ENCODE measurements around the gene CNTN4. TPM values are rescaled to one million over a fixed set of nuclear protein-coding genes. Genes with fewer than 3 reads are reported as not detected.
A peak's percentile ranks its signal among the peaks of the same experiment; 100 is the strongest.

Gene CNTN4
- total RNA-seq, 1 donor from 2014 or later = 22.1 TPM

DNA sequence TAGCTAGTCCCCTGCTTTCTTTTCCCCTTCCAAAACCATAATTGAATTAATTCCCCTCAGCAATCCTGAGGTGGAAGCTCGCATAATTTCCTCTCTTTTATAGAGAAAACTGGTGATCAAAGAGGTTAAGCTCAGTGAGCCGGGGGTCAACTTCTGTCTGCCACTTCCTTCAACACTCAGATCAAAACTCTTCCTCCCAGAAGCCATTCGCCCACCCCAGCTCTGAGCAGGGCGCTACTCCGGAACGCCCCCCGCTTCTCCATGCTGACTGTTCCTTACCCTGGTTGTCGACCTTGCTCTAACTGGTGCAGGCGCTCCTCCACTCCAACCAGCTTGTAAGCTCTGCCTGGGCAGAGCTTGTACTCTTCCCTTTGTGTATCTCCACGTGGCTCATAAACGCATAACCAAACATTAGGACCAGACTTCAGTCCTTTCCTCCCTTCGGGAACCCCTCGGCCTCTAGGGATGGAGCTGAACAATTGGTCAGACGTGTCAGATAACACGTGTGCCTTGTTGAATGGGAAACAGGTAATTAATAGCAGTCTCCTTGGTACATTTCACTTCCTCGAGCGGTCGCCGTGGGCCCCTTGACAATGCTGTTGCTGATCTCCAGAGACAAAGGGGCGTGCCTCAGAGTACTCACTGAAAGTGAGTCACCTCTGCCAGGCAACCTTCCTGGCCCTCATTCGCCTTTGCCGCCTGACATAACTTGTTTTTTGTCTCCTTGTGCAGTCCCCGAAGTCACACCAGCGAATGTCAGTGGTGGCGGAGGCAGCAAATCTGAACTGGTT, 939.7 kb downstream of the CNTN4 start:
- no peak for DNase-seq (ENCODE audit: extremely low spot score in 2 of 2)
- H3K9me3 ChIP-seq = no peaks in the 10 kb centered on the region
- peaks cover 0 to 4% of the 10 kb centered on the region in 2 donors for H3K36me3 ChIP-seq
- peak in 1 of 2 donors; percentile 55 for TF ChIP-seq POLR2AphosphoS5 (IDR thresholded peaks at IDR 0.05; ENCODE audit: insufficient read depth in 1 of 2, low read depth in 1 of 2)
- TF ChIP-seq, protein P1, sequence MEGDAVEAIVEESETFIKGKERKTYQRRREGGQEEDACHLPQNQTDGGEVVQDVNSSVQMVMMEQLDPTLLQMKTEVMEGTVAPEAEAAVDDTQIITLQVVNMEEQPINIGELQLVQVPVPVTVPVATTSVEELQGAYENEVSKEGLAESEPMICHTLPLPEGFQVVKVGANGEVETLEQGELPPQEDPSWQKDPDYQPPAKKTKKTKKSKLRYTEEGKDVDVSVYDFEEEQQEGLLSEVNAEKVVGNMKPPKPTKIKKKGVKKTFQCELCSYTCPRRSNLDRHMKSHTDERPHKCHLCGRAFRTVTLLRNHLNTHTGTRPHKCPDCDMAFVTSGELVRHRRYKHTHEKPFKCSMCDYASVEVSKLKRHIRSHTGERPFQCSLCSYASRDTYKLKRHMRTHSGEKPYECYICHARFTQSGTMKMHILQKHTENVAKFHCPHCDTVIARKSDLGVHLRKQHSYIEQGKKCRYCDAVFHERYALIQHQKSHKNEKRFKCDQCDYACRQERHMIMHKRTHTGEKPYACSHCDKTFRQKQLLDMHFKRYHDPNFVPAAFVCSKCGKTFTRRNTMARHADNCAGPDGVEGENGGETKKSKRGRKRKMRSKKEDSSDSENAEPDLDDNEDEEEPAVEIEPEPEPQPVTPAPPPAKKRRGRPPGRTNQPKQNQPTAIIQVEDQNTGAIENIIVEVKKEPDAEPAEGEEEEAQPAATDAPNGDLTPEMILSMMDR (IDR thresholded peaks at IDR 0.05) = no peak
- no peak for TF ChIP-seq POLR2A (IDR thresholded peaks at IDR 0.05)
- intact Hi-C loops (cut with DNase I) = no loop called here
- H3K4me3 ChIP-seq = peak overlapping the region in 1 of 2 donors; percentile 15
- H3K27me3 ChIP-seq = no peaks in the 10 kb centered on the region
- no peak overlapping the region for H3K27ac ChIP-seq
- H3K4me1 ChIP-seq = no peaks in the 10 kb centered on the region

DNA sequence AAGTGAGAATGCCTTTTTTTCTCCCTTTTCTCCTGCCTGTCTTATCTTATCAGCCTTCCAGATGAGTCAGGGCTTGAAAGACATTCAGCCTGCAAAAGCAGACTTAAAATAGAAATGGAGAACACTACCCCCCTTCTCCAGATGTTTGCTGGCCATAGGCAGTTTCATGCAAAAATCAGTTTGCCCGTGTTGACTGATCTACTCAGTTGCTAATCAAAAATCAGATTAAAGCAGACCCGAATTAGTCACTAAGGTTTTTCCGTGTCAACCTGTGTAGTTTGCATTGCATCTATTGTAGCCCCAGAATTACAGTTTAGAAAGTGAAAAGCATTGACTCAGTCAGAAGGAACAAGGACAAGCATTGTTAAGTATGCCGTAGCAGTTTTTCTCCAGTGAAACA, 955.3 kb downstream of the CNTN4 start:
- intact Hi-C loops (cut with DNase I) = no loop called here
- Histone ChIP-seq H3K4me1 (no peaks in the 10 kb centered on the region), H3K4me3 (no peak overlapping the region), H3K27ac (no peak overlapping the region), H3K9me3 (no peaks in the 10 kb centered on the region), H3K36me3 (no peaks in the 10 kb centered on the region), H3K27me3 (no peaks in the 10 kb centered on the region)
- no peak for TF ChIP-seq POLR2AphosphoS5 (IDR thresholded peaks at IDR 0.05; ENCODE audit: insufficient read depth in 1 of 2, low read depth in 1 of 2)
- TF ChIP-seq, protein P1 (IDR thresholded peaks at IDR 0.05) = no peak
- TF ChIP-seq POLR2A (IDR thresholded peaks at IDR 0.05) = no peak
- no peak for DNase-seq (ENCODE audit: extremely low spot score in 2 of 2)

DNA sequence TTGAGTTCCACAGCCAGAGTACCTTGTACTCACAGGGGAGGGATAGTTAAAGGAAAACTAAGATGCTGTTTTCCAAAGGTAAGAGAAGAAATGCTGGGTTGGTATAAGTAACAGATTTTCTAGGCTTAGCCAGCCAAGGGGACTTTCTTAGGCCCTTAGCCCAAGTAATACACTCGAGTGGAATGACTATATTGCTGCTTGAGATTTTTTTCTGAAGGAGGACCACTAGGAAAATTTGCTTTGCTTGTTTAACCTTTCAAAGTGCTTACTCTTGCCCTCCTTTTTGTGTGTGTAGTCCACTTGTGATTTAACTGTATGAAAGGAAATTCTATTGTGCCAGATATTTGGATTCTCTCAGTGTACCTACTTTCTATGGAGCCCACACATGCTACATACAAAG, 961.0 kb downstream of the CNTN4 start:
- H3K9me3 ChIP-seq = no peaks in the 10 kb centered on the region
- intact Hi-C loops (cut with DNase I) = no loop called here
- H3K27ac ChIP-seq = no peak overlapping the region
- H3K4me3 ChIP-seq = no peak overlapping the region
- no peak for TF ChIP-seq POLR2A (IDR thresholded peaks at IDR 0.05)
- TF ChIP-seq, protein P1 (IDR thresholded peaks at IDR 0.05) = no peak
- TF ChIP-seq POLR2AphosphoS5 (IDR thresholded peaks at IDR 0.05; ENCODE audit: insufficient read depth in 1 of 2, low read depth in 1 of 2) = no peak
- H3K36me3 ChIP-seq = no peaks in the 10 kb centered on the region
- no peaks in the 10 kb centered on the region for H3K4me1 ChIP-seq
- H3K27me3 ChIP-seq = no peaks in the 10 kb centered on the region
- DNase-seq (ENCODE audit: extremely low spot score in 2 of 2) = no peak

DNA sequence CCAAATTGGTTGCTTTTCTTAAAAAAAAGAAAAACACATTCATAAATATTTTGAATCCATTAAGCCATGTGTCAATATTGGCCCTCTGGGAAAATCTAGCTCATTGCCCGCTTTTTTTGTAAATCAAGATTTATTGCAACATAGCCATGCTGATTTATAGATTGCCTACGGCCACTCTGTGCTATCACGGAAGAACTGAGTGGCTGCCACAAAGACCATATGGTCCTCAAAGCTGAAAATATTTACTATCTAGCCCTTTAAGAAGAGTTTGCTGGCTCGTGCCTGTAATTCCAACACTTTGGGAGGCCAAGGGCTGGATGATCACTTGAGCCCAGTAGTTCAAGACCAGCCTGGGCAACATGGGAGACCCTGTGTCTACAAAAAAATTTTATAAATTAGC, 965.6 kb downstream of the CNTN4 start:
- no peaks in the 10 kb centered on the region for H3K9me3 ChIP-seq
- H3K4me1 ChIP-seq = no peaks in the 10 kb centered on the region
- no peak for DNase-seq (ENCODE audit: extremely low spot score in 2 of 2)
- no peak overlapping the region for H3K27ac ChIP-seq
- intact Hi-C loops (cut with DNase I) = no loop called here
- H3K4me3 ChIP-seq = no peak overlapping the region
- H3K36me3 ChIP-seq = no peaks in the 10 kb centered on the region
- no peaks in the 10 kb centered on the region for H3K27me3 ChIP-seq
- TF ChIP-seq POLR2A (IDR thresholded peaks at IDR 0.05) (no peak), POLR2AphosphoS5 (IDR thresholded peaks at IDR 0.05; ENCODE audit: insufficient read depth in 1 of 2, low read depth in 1 of 2) (no peak)
- TF ChIP-seq, protein P1 (IDR thresholded peaks at IDR 0.05) = no peak

DNA sequence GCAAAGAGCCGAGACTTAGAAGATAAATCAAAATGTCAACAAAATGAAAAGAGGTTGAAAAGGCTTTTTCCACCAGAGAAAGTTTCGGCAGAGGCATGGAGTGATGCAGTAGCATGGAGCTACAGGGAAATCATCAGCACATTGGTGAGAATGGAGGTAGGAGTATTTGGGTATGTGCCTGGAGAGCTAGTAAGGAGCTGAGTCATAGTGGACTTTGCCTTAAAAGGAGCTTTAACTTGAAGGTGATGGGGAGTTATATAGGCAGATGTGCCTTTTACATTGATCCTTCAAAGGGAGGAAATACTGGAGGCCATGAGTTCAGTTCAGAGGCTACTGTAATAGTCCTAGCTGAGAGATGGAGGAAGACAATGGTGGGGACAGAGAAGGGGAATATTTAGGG, 967.2 kb downstream of the CNTN4 start:
- no peaks in the 10 kb centered on the region for H3K4me1 ChIP-seq
- no peak for DNase-seq (ENCODE audit: extremely low spot score in 2 of 2)
- H3K9me3 ChIP-seq = no peaks in the 10 kb centered on the region
- H3K4me3 ChIP-seq = no peak overlapping the region
- H3K27ac ChIP-seq = no peak overlapping the region
- TF ChIP-seq POLR2A (IDR thresholded peaks at IDR 0.05) (no peak), POLR2AphosphoS5 (IDR thresholded peaks at IDR 0.05; ENCODE audit: insufficient read depth in 1 of 2, low read depth in 1 of 2) (no peak)
- TF ChIP-seq, protein P1 (IDR thresholded peaks at IDR 0.05) = no peak
- H3K27me3 ChIP-seq = no peaks in the 10 kb centered on the region
- intact Hi-C loops (cut with DNase I) = no loop called here
- H3K36me3 ChIP-seq = no peaks in the 10 kb centered on the region

All from vagina (tissue), 2 donors.